ENCODE results near the gene SZRD1. TPM values are rescaled to one million over a fixed set of nuclear protein-coding genes. Genes with fewer than 3 reads are reported as not detected.

The SZRD1 gene
- total and polyA plus RNA-seq, 2 of the 8 experiments (the other 6 are each of a cell fraction or from before 2014, with no cell fraction given), result 97.8 to 108 TPM

DNA sequence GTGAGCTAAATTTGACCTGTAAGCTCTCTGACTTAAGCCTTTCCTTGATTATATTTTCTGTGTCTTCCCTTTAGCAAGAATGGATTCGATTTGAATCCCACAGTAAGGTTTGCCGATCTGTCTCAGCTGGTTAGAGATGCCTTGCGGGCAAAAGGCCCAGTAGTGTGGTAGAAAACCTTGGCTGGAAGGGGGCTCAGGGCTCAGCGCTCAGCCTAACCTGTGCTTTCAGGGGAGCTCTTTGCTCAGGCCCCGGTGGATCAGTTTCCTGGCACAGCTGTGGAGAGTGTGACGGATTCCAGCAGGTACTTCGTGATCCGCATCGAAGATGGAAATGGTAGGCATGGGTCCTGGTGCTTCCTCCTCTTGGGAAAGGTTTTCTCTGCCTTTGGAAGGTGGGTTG lies 80.6 kb downstream of the SZRD1 start:
- Histone ChIP-seq H3K79me1 (ENCODE audit: low read depth, low read length) (no peaks in the 10 kb centered on the region), H3K4ac (replicated peaks; ENCODE audit: insufficient read length, low read depth, low read length) (no peak overlapping the region), H4K91ac (replicated peaks; ENCODE audit: insufficient read length, low read length) (no peak overlapping the region), H3K23ac (ENCODE audit: insufficient read length) (no peak overlapping the region), H3K36me3 (ENCODE audit: control insufficient read depth in 2 of 4, insufficient read depth in 4 of 4, low read length in 3 of 4) (peaks cover 7 to 51% (median 18%) of the 10 kb centered on the region in 4 experiments; a peak in 7 of 8 replicates), H3K4me3 (ENCODE audit: extremely low read depth in 1 of 4, insufficient read depth in 2 of 4, low read depth in 3 of 4, low read length in 4 of 4) (no peak overlapping the region), H2BK20ac (ENCODE audit: low read length) (no peak overlapping the region), H2BK12ac (ENCODE audit: low read depth, low read length) (no peak overlapping the region), H2BK15ac (ENCODE audit: low read length) (no peak overlapping the region), H2AFZ (ENCODE audit: low read length) (no peak overlapping the region), H3K4me2 (ENCODE audit: insufficient read depth in 1 of 2, low read depth in 2 of 2, low read length in 2 of 2) (no peak overlapping the region), H3K9ac (replicated peaks in 1 of 4; ENCODE audit: extremely low read depth in 1 of 4, low read depth in 3 of 4, low read length in 3 of 4) (no peak overlapping the region), H2BK120ac (replicated peaks; ENCODE audit: low read depth, low read length) (no peak overlapping the region), H2BK5ac (ENCODE audit: low read depth, low read length) (no peak overlapping the region), H3K27me3 (replicated peaks in 1 of 4; ENCODE audit: control insufficient read depth in 3 of 4, extremely low read depth in 1 of 4, insufficient read depth in 3 of 4, low read length in 3 of 4) (no peaks in the 10 kb centered on the region), H3K9me3 (ENCODE audit: insufficient read depth in 2 of 2, low read depth in 1 of 2, low read length in 1 of 2) (no peaks in the 10 kb centered on the region), H3K79me2 (ENCODE audit: control insufficient read depth in 1 of 2, insufficient read depth in 2 of 2, low read length in 2 of 2) (no peaks in the 10 kb centered on the region; a peak in 1 of 4 replicates), H4K8ac (ENCODE audit: extremely low read depth, insufficient read depth, low read length) (no peak overlapping the region), H3K4me1 (replicated peaks in 1 of 4; ENCODE audit: control insufficient read depth in 3 of 4, insufficient read depth in 4 of 4, low read length in 3 of 4) (no peaks in the 10 kb centered on the region), H3K56ac (replicated peaks; ENCODE audit: insufficient read length, low read depth, low read length) (no peak overlapping the region), H3K14ac (ENCODE audit: insufficient read length) (no peak overlapping the region), H3K27ac (ENCODE audit: low read depth, low read length) (no peak overlapping the region), H3K23me2 (ENCODE audit: low read depth, low read length) (no peaks in the 10 kb centered on the region), H4K20me1 (replicated peaks in 1 of 2; ENCODE audit: control insufficient read depth in 1 of 2, insufficient read depth in 2 of 2, low read length in 2 of 2) (peaks cover 11 to 12% of the 10 kb centered on the region in 2 experiments), H4K5ac (ENCODE audit: insufficient read length, low read depth, low read length) (no peak overlapping the region), H3K18ac (ENCODE audit: extremely low read depth, low read length) (no peak overlapping the region), H2AK5ac (ENCODE audit: low read depth, low read length) (no peak overlapping the region)
- TF ChIP-seq YY1 (IDR thresholded peaks at IDR 0.05; ENCODE audit: low read depth, low read length) (no peak), BRCA1 (IDR thresholded peaks at IDR 0.05; ENCODE audit: low read depth, low read length) (no peak), HDAC6 (IDR thresholded peaks at IDR 0.05; ENCODE audit: low read depth, low read length) (no peak), CREB1 (IDR thresholded peaks at IDR 0.05) (no peak), SRF (IDR thresholded peaks at IDR 0.05; ENCODE audit: low read depth, low read length) (no peak), RAD21 (IDR thresholded peaks at IDR 0.05 in 1 of 2, conservative IDR thresholded peaks at IDR 0.05 in 1 of 2; ENCODE audit: low read depth in 2 of 2, low read length in 2 of 2) (no peak), TCF12 (IDR thresholded peaks at IDR 0.05; ENCODE audit: low read depth, low read length) (no peak), NANOG (IDR thresholded peaks at IDR 0.05; ENCODE audit: insufficient read depth, low read depth, low read length, poor library complexity, severe bottlenecking) (no peak), HDAC2 (IDR thresholded peaks at IDR 0.05; ENCODE audit: borderline replicate concordance in 1 of 2, low read depth in 2 of 2, low read length in 2 of 2) (no peak)
- DNase-seq (ENCODE audit: low read depth in 1 of 2, low spot score in 2 of 2) (no peak), FAIRE-seq (no peak)
- ChIA-PET POLR2A (ENCODE audit: partially characterized antibody) (interaction anchor here (1.4 kb wide), 1 partner anchor 16 kb away, joined by 3 read pairs; no protein-coding TSS in a partner anchor), CTCF (ENCODE audit: partially characterized antibody) (interaction anchor here (0.6 to 1.0 kb wide), 2 partner anchors 13 to 98 kb away, joined by 3 read pairs; no protein-coding TSS in a partner anchor)
- WGBS, 2 experiments (ENCODE audit: extremely low coverage in 1 of 2, insufficient coverage in 1 of 2, insufficient read length in 1 of 2, insufficient replicate concordance in 2 of 2, low coverage in 1 of 2, low lambda C conversion rate in 2 of 2, missing lambda C conversion rate in 1 of 2), result 93% methylated on average over 9 of the region's 9 CpGs; no CpG with 5 or more reads in 1 of the 2 experiments

Data from H1 (cell line).